Ureter (tissue), 1 donor: ENCODE measurements around the gene PAX9. TPM values are rescaled to one million over a fixed set of nuclear protein-coding genes. Genes with fewer than 3 reads are reported as not detected.
A peak's percentile ranks its signal among the peaks of the same experiment; 100 is the strongest.

ENCODE experiments used
- DNase-seq: peaks from one replicate; pipeline ENCODE4 v3.0.0-alpha.2; 2020; ENCODE audit warnings: low spot score
- total RNA-seq: library from RNA; stranded (reverse); gene quantifications from one replicate; pipeline ENCODE4 v1.2.4, GENCODE V29; 2023
- donor health status: DM: yes; HTN: yes; CAD: no.

Gene PAX9
- total RNA-seq, 1 donor from 2014 or later = 2.1 TPM

- DNase-seq = no peak
Measured at GRCh38 chr14:36655963-36656686, 5.5 kb upstream of the PAX9 start.

- DNase-seq = no peak
Measured at GRCh38 chr14:36656687-36657398, 4.8 kb upstream of the PAX9 start.

DNA sequence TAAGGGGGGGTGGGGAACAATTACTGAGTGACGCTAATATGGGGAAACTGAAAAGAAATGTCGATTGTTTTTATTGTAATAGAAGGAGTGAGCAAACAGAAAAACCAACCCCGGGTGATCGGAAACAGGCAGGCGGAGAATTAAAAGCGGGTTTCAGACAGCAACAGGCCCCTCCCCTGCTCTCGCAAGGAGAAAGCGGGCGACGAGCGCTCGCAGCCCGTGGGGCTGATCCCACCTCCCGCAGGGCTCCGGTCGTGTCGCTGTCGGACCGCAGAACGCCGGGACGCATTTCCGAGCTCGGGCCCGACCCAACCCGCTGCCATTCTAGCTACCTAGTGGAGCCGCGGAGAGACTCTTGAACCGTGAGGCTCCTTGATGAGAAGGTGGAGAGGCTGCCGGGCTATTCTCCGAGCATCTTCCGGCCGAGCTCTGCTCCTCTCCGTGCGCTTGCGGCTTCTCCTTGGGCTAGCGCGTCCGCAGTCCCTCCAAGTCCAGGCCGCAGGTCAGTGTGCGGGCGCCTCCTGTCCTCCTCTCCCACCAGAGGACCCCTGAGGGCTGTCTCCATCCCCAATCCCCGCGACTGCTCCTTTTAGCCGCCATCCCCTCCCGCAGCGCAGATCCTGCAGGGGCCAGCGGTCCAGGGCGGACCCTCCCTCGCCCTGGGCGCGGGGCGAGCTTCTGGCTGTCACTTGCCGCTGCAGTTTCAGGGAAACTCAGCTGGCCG lies 4.1 kb upstream of the PAX9 start:
- DNase-seq = no peak

- no peak for DNase-seq
Measured at GRCh38 chr14:36658123-36659009, 3.3 kb upstream of the PAX9 start.

DNA sequence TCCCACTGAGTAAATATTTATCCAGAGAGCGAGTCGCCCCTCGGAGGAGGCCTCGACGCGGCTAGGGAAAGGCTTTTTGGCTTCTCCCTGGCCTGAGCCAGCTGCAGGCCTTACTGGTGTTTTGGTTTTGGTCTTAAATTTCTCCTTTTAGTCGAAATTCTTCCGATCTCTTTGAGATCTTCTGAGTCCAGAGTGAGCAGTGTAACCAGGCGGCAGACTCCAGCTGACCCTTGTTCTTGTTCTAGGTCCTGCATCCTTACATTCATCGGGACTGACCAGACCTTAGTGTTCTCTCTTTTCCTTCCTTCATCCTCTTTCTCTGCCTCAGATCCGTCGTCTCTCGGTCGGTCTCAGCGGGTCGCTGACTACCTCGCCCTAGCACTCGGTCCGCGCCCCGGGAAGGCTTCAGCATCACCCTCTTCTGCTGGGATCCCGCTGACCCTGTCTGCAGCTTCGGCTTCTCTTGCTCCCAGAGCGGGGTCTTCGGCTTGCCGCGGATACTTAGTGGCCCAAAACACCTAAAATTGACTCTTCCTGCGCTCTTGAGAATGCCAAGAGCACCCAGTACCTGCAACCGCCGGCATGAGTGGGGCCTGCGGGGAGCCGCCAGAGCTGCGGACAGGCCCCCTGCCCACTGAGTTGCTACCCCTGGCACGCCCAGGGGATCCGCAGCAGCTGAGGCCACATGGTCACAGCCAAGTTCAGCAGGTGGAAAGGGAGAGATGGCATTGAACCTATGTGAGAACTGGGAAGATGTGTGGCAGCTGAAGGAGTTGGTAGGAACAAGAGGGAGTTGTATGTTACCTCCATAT lies 2.4 kb upstream of the PAX9 start:
- DNase-seq = no peak

DNA sequence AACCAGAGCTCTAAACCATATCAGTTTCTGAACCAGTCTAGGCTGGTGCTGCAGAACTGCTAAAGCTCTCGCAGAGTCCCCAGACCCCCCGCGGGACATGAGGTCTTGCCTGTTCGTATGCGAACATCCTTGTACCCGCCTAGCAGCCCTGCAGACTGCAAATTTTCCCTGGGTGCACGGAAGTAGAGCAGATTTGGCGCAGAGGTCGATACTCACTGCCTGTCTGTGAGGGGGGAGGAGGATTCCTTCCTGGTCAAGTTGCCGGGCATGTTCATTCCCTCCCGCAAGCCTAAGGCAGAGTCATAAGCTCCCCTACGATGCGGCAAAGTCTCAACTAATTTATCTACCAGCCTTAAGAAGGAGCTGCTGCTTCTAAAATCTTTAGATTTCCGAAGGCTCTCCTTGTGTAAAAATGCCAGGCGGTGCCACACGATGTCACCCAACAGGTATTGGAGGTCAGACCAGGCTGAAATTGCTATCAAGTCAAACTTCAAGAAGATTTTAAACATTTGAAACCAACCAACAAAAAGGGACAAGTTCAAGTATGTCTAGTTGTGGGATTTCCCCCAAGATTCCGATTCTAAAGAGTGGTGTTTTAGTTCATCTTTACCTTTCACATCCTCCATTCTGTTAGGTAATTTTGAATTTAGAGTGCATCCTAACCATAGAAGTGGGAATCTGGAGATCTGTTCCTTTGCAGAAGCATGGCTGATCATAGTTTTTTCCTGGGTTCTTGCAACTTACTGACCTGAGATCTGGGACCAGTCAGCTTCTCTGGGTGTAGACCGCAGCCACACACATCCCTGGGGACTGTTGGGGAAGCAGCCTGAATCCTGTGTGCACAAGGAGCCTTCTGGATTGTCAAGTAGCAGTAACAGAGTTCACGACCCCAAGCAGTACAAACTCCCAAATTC lies 1.6 kb upstream of the PAX9 start:
- no peak for DNase-seq

GRCh38 chr14:36660736-36661505 lies 739 bp upstream of the PAX9 start:
- no peak for DNase-seq

- DNase-seq = no peak
Measured at GRCh38 chr14:36662258-36662542, 540 bp downstream of the PAX9 start.

- peak; percentile 51 for DNase-seq
Measured at GRCh38 chr14:36662543-36663403, 1.1 kb downstream of the PAX9 start.

DNA sequence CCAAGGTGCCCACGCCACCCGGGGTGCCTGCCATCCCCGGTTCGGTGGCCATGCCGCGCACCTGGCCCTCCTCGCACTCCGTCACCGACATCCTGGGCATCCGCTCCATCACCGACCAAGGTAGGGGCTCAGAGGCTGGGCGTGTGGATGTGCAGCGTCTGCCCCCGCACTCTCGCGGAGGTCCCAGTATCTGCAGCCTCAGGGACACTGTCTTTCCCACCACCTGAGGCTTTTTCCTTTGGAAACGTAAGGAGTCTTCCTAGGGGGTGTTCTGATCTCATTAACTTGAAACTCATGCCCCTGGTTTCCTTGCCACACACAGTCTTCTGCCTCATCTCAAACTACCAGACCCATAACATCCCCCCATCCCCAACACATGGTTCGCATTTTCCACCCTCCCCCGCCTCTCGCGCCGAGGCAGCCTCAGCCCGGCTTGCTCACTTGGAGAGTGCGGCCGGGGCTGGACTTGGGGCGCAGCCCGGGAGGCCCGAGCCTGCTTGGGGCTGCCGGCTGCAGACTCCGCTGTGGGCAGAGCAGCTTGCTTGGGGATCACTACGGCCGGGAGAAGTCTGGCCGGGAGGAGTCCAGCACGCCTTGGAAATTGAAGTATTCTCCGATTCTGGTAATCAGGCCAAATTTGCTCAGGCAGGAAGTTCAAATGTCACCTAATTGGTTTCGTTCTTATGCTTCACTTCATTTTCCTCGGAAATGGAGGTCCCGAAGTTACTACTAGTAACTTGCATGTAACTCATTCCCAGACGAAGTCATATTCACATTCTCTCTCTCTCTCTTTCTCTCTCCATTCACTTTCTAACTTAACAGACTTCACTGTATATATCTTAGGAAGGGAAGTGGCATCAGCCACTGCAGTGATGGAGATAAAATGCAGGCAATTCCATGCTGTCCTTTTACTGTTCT lies 2.0 kb downstream of the PAX9 start:
- DNase-seq = no peak

DNA sequence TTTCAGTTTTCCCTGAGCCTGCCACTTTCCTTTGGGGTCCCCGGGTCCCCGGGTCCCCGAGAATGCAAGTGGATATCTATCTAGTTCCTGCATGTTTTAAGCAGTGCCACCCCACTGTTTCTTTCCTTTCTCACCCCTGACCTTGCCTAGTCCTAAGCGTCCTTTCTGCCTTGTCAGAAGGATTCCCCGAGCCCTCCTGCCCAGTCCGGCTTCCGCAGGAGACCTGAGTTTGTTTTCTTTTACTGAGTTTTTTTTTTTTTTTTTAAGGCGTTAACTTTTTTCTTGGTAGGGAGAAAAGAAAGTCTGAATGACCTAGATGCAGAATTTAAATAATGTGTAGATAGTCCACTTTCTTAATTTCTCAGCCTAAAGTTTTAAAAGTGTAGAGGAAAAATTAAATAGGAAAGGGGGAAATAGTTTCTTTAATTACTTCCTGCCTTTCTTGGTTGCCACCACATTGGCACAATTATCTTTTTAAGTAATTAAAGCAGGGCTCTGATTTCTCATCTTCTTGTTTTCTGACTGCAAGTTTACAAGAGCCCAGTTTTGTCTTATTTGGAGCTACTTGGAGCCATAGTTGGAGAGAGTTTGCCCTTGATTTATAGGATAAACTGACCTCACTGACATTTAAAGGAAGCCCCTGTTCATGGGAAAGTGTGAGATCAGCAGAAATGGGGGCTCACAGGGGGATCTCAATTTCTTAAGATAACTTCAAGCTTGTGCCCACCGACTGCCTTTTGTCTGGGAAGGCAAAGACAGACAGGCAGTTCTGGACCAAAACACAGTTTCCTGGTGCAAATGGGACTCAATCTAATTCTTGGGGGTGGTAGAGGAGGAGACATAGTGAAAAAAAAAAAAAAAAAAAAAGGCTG lies 2.9 kb downstream of the PAX9 start:
- DNase-seq = no peak

DNA sequence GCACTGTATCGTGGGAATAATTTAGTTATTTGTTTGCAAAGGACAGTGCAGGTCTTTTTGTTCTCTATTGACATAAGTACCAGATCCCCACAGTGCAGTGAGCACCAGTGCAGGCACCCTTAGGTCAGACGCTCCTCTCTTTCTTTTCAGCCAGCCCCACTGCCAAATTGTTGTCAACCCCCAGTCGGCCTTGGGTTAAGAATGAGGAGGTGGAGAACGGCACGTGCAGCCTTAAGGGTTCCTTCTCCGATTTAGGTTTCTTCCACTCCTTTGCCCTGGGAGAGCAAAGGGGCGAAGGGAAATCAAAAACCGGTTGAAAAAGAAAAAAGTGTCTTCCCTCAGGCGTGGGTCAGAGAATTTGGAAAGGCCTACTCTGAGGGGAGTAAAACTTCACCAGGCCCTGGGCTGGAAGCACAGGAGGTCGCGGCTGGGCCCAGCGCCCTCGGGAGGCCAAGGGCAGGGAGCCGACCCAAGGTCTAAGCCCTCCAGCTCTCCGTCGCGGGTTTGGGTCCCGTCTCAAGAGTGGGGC lies 4.3 kb downstream of the PAX9 start:
- DNase-seq = no peak

DNA sequence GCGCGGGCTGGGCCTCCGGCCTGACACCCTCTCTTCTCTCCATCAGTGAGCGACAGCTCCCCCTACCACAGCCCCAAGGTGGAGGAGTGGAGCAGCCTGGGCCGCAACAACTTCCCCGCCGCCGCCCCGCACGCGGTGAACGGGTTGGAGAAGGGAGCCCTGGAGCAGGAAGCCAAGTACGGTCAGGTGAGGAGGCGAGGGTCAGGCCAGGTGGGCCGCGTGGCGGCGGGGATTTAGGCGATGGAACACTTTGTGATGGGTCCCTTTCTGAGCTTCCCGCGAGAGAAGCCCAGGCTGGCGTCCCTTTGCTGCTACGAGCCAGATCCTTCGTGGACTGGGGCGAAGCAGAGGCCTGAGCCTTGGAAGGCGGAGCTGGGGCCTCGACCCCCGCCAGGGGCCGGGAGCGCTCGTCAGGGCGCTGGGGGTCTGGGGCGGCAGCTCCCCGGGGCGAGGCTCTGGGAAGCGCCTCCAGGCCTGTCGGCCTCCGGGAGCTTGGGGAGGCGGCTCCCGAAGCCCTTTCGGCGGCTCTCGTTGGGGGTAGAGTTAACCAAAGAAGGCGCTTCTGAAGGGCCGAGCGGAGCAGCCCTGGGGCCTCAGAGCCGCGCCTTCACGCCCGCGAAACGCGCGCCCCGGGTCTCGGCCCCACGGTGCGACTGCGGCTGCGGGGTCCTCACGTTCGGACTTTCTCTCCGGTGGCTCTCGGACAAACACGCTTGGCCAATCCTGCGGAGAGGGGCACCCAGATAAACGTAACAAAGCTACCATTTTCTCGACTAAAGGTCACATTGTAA lies 5.0 kb downstream of the PAX9 start:
- no peak for DNase-seq

DNA sequence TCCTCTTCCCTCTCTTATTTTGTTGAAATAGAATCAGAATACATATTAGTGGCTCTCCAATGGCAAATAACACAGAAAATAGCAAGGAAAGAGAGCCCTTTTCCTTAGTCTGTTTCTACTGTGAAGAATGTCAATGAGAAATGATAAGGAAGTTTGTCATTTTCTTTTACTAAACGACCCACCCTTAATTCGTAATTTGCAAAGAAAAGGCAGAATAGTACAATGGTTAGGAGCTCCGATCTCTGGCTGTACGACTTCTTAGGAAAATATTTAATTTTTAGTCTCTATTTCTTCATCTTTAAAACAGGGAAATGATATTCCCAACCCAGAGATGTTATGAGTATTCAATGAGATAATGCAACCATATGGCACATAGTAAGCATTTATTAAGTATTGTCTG lies 6.0 kb downstream of the PAX9 start:
- no peak for DNase-seq

DNA sequence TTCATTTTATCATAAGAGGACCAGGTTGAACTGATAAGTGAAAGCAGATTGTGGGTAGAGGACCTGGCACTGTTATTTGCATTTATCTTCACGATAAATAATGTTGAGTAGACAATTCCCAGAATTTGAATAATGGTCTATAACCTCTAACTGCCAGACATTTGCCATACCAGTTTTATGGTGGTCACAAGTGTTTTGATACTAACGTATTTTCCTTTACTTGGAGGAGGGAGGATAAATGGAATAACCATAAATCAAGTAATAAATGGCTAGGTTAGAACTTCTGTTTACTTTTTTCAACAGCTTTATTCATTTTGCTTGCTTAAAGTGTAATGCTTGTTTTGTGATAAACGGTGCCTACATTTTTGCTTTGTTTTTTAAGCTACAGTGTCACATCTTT lies 9.5 kb downstream of the PAX9 start:
- no peak for DNase-seq
